ENCODE measurements around the gene MAP3K14. TPM values are rescaled to one million over a fixed set of nuclear protein-coding genes. Genes with fewer than 3 reads are reported as not detected.

Gene MAP3K14
- total RNA-seq, 1 experiment from 2014 or later: 3.0 TPM

GRCh38 chr17:45341533-45342158, 24.8 kb upstream of the MAP3K14 start:
- Histone ChIP-seq H3K9me3 (ENCODE audit: low read depth, low read length, poor library complexity, severe bottlenecking) (no peaks in the 10 kb centered on the region), H3K4me3 (ENCODE audit: low read depth, low read length, poor library complexity, severe bottlenecking) (no peak overlapping the region), H3K27me3 (replicated peaks; ENCODE audit: insufficient read depth, low read depth, low read length, poor library complexity) (no peaks in the 10 kb centered on the region), H3K27ac (ENCODE audit: low read depth, low read length, poor library complexity, severe bottlenecking) (no peak overlapping the region), H3K4me1 (ENCODE audit: insufficient read depth, low read length, poor library complexity, severe bottlenecking) (peaks cover 17% of the 10 kb centered on the region), H3K36me3 (ENCODE audit: insufficient read depth, low read length, poor library complexity, severe bottlenecking) (no peaks in the 10 kb centered on the region)
- TF ChIP-seq, protein P1, sequence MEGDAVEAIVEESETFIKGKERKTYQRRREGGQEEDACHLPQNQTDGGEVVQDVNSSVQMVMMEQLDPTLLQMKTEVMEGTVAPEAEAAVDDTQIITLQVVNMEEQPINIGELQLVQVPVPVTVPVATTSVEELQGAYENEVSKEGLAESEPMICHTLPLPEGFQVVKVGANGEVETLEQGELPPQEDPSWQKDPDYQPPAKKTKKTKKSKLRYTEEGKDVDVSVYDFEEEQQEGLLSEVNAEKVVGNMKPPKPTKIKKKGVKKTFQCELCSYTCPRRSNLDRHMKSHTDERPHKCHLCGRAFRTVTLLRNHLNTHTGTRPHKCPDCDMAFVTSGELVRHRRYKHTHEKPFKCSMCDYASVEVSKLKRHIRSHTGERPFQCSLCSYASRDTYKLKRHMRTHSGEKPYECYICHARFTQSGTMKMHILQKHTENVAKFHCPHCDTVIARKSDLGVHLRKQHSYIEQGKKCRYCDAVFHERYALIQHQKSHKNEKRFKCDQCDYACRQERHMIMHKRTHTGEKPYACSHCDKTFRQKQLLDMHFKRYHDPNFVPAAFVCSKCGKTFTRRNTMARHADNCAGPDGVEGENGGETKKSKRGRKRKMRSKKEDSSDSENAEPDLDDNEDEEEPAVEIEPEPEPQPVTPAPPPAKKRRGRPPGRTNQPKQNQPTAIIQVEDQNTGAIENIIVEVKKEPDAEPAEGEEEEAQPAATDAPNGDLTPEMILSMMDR (conservative IDR thresholded peaks at IDR 0.05; ENCODE audit: low read depth, low read length): no peak
- TF ChIP-seq EZH2 (IDR thresholded peaks at IDR 0.05; ENCODE audit: borderline replicate concordance, low read depth, low read length, poor library complexity, severe bottlenecking): no peak
- DNase-seq (ENCODE audit: low spot score): peak; percentile 53
- ChIA-PET POLR2A (ENCODE audit: low non-redundant PET) (no interaction called here), CTCF (no interaction called here)
- no TSS peak for BruUV-seq (replicated peaks)
- intact Hi-C loops (cut with micrococcal nuclease; ENCODE audit: unreplicated experiment): no loop called here

- no peak for DNase-seq (ENCODE audit: low spot score)
- CTCF ChIA-PET: no interaction called here
- intact Hi-C loops (cut with micrococcal nuclease; ENCODE audit: unreplicated experiment): no loop called here
Observed at GRCh38 chr17:45339646-45340605, 23.1 kb upstream of the MAP3K14 start.

GRCh38 chr17:45338996-45339535, 22.2 kb upstream of the MAP3K14 start:
- H3K27me3 ChIP-seq (replicated peaks; ENCODE audit: insufficient read depth, low read depth, low read length, poor library complexity): no peaks in the 10 kb centered on the region
- intact Hi-C loops (cut with micrococcal nuclease; ENCODE audit: unreplicated experiment): no loop called here
- H3K9me3 ChIP-seq (ENCODE audit: low read depth, low read length, poor library complexity, severe bottlenecking): no peaks in the 10 kb centered on the region
- ChIA-PET POLR2A (ENCODE audit: low non-redundant PET) (interaction anchor here (0.7 kb wide), 1 partner anchor 68 kb away, joined by 3 read pairs; no protein-coding TSS in a partner anchor), CTCF (no interaction called here)
- H3K4me3 ChIP-seq (ENCODE audit: low read depth, low read length, poor library complexity, severe bottlenecking): no peak overlapping the region
- no peak for DNase-seq (ENCODE audit: low spot score)
- H3K4me1 ChIP-seq (ENCODE audit: insufficient read depth, low read length, poor library complexity, severe bottlenecking): no peaks in the 10 kb centered on the region
- H3K27ac ChIP-seq (ENCODE audit: low read depth, low read length, poor library complexity, severe bottlenecking): no peak overlapping the region
- no TSS peak for BruUV-seq (replicated peaks)
- no peaks in the 10 kb centered on the region for H3K36me3 ChIP-seq (ENCODE audit: insufficient read depth, low read length, poor library complexity, severe bottlenecking)
- TF ChIP-seq, protein P1 (conservative IDR thresholded peaks at IDR 0.05; ENCODE audit: low read depth, low read length): no peak
- TF ChIP-seq EZH2 (IDR thresholded peaks at IDR 0.05; ENCODE audit: borderline replicate concordance, low read depth, low read length, poor library complexity, severe bottlenecking): no peak

More at GRCh38 chr17:45339646-45340605, 23.1 kb upstream of the MAP3K14 start:
- Histone ChIP-seq H3K27me3 (replicated peaks; ENCODE audit: insufficient read depth, low read depth, low read length, poor library complexity) (no peaks in the 10 kb centered on the region), H3K9me3 (ENCODE audit: low read depth, low read length, poor library complexity, severe bottlenecking) (no peaks in the 10 kb centered on the region), H3K4me3 (ENCODE audit: low read depth, low read length, poor library complexity, severe bottlenecking) (no peak overlapping the region), H3K4me1 (ENCODE audit: insufficient read depth, low read length, poor library complexity, severe bottlenecking) (peaks cover 2% of the 10 kb centered on the region), H3K36me3 (ENCODE audit: insufficient read depth, low read length, poor library complexity, severe bottlenecking) (no peaks in the 10 kb centered on the region), H3K27ac (ENCODE audit: low read depth, low read length, poor library complexity, severe bottlenecking) (no peak overlapping the region)
- TF ChIP-seq, protein P1 (conservative IDR thresholded peaks at IDR 0.05; ENCODE audit: low read depth, low read length): no peak
- no peak for TF ChIP-seq EZH2 (IDR thresholded peaks at IDR 0.05; ENCODE audit: borderline replicate concordance, low read depth, low read length, poor library complexity, severe bottlenecking)
- BruUV-seq (replicated peaks): no TSS peak
- POLR2A ChIA-PET (ENCODE audit: low non-redundant PET): no interaction called here

Data from A673 (cell line).